Measurements from ENCODE around the gene TMEM9.
A peak's percentile ranks its signal among the peaks of the same experiment; 100 is the strongest.

Gene TMEM9

DNA sequence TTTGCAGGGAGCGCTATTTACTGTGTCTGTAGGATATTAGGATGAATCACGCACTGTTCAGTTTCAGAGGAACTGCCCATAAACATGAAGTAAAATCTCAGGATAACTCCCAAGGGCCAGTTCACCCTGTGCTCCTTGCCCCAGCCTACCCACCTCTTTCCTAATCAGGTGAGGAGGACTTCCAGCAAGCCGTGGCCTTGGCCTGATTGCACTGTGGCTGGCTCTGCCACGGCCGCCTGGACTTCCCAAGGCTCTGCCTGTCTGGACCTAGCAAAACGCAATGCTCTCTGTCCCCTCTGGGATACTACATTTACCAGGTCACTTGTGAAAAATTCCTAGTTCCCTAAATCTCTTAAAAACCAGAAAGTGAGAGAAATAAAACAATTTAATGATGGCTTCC, 19.9 kb downstream of the TMEM9 start:
- no peak overlapping the region for H3K27ac ChIP-seq
- DNase-seq (ENCODE audit: low read depth, low spot score), result no peak

DNA sequence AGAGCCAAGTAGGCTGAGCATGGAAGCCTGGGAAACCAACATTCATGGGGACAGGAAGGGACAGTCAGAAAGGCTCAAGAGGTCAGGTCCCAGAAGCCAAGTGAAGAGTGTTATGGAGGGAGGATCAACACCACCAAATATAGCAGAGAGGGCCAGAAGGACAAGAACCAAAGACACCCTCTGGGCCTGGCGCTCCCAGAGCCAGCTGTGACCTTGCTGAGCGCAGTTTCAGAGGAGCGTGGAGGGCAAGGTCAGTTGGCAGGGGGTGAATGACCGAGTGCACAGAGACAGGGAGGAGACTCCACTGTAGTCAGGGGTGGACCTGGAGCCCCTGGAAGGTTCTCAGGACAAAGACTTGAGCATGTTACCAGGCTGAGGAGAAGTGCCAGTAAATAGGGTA, 22.9 kb downstream of the TMEM9 start:
- H3K27ac ChIP-seq, result no peak overlapping the region
- DNase-seq (ENCODE audit: low read depth, low spot score), result no peak

DNA sequence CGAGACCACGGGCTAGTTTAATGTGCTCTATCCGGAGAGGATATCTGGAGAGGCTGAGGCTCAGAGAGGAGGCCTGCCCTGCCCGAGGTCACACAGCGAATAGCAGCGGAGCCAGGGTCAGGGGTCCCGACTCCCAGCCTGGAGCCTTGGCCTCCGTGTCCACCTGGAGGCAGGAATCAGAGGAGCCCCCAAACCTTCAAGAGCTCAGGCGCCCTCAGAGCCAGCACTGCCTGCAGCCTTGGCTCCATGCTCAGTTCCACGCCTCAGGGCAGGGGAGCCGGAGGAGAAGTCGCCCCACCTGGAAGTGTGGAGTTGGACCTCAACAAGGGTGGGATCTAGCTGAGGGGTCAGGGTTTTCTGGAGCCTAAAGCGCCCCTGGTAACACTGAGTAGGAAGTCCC, 25.3 kb downstream of the TMEM9 start:
- no peak overlapping the region for H3K27ac ChIP-seq
- no peak for DNase-seq (ENCODE audit: low read depth, low spot score)

DNA sequence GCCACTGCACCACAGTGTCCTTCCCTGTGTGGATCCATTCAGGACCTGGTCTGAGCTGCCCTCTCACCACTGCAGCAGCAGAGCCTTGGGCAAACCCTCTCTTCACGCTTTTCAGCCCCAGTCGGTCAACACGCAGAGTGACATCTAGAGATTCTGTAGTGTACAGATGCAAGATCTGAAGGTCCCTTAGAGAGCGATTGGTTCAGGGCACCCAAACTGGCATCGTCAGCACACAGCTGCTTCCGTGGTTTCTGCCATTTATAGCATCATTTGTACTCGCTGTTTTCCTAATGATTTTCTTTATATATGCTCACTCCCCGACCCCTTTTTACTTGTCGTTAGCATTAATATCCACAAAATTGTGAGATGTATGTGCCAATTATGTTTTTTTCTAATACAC, 25.8 kb downstream of the TMEM9 start:
- no peak for DNase-seq (ENCODE audit: low read depth, low spot score)

DNA sequence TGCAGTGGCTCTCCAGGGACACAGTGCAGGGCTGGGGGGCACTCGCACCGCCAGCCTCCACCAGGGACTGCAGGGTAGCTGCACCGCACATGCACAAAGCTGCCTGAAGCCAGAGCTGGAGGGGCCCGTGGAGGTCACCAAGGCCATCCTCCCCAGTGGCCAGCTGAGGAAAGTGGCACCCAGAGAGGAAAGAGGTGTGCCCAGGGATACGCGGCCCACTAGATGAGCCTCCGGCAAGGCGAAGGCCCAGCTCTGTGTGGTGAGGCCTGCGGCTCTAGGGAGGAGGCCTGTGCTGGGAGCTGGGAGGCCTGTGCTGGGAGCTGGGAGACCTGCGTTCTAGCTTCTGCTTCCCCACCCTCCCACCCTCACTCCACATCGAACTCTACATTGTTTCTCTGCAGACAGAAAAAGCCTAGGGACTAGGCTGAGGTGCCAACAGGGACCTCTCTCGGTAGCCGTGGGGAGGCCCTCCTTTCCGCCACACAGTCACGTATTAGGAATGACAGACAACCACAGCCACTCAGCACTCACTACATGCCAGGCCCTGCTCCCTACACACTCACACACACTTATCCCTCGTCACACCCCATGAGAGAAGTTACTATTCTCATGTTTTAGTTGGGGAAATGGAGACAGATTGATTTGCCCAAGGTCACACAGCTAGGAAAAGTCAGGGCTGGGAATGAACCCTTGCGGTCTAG, 26.4 kb downstream of the TMEM9 start:
- H3K27ac ChIP-seq, result no peak overlapping the region
- no peak for DNase-seq (ENCODE audit: low read depth, low spot score)

More for the DNA sequence above, 25.8 kb downstream of the TMEM9 start:
- H3K27ac ChIP-seq, result no peak overlapping the region

DNA sequence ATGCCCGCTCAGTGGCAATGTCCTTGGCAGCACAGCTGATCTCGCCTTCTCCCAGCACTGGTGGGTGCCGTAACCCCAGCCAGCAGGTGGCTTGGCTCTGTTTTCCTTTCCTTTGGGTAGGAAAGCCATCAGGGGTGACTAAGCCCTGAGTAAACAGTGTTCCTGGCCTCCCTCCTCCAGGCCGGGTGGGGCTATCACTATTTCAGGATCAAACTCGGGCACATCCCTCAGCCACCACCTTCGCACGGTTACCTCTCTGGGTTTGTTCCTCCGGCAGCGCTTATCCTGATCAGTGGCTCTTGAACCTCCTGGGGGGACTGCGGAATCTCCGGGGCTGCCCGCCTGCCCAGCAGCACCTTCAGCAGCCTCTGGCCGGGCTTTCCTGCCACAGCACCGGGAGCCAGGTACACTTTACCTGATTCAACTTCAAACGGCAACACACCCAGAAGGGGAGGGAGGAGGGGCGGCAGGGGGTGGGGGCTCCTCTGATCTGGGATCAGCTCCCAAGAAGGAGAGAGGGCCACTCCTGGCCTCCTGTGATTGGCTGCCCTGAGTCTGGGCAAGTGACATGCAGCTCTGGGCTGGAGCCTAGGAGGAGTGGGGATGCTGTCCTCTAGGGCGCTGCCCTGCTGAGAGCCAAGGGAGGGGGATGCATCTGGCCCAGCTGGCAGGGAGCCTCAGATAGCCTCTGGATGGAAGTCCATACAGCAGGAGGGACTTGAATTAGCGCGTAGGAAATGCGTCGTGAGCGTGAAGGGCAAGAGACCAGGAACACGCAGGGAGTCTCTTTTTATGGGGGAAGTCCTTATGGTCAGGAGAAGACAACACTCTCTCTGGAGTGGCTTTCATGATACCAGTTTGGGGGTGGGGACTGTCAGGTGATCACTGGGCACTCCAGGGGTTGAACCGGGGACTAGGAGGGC, 27.2 kb downstream of the TMEM9 start, which contains the start of gene ASCL5:
Gene ASCL5, minus strand, starts transcription at position 353 of the 923 bp plus-strand sequence. CDS start 11,812 bp downstream, outside the sequence.
- no peak within 1 kb of the TSS for H3K27ac ChIP-seq
- no peak for DNase-seq (ENCODE audit: low read depth, low spot score)

DNA sequence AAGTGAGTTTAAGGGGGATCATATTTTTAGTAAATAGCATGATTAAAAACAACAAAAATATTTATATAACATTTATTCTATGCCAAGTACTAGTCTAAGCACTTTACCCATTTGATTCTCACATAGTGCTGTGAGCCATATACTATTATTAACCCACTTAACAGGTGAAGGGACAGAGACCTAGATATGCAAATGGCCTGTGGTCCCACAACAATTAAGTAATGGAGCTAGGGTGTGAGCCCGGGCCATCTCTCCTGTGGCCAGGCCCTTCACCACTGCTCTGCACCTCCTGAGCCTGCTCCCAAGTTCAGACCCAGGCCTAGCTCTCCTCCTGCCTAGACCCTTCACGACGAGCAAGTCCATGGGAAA, 27.8 kb downstream of the TMEM9 start:
- DNase-seq (ENCODE audit: low read depth, low spot score), result no peak
- H3K27ac ChIP-seq, result no peak overlapping the region

DNA sequence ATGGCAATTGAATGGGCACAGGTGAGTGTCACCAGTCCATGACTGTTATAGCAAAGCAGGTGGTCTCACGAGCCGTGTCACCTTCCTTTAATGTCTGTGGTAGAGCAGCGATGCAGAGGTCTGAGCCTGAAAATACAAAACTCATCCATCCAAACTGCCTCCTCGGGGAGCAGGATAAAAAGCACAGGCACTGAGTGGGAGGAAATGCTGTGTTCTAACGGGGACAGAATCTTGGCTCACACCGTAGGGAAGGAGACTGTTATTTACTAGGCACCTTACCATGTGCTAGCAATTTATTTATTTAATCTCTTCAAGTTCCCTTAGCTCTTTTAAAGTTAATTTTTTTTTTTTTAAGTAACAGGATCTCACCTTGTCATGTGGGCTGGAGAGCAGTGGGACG, 28.5 kb downstream of the TMEM9 start:
- no peak overlapping the region for H3K27ac ChIP-seq
- DNase-seq (ENCODE audit: low read depth, low spot score), result no peak

DNA sequence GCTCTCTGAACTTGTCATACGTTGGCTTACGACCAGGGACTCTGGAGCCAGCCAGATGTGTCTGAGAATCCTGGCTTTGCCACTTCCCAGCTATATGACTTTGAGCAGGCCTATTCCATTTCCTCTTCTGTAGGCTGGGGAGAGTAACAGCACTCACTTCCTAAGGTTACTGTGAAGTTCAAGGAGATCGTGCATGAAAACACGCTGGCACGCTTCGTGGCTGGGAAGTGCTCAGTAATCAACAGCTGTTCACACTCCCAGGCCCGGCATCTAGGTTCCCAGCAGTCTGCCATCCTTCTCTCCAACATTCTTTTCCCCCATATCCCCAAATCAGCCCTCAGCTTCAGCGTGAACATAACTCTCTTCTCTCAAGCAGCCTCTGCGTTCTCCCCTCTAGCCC, 29.3 kb downstream of the TMEM9 start:
- DNase-seq (ENCODE audit: low read depth, low spot score), result no peak

DNA sequence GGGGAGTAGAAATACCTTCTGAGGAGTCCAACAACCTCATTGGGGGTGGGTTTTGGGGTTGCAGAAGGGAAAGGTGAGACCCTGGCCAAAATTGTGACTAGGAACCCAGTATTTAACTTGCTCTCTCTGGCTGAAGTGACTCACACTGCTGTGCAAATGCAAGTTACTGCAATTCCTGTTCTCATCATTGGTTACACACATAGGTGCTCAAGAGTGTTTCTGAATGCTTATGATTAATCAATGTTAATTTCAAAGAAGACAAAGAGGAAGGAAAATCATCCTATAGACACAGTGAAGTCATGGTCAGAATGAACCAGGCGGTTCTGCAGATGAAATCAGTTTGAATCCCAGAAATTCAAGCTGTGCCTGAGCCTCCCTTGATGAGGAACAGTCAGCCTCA, 30.4 kb downstream of the TMEM9 start:
- peak overlapping the region; percentile 46 for H3K27ac ChIP-seq
- DNase-seq (ENCODE audit: low read depth, low spot score), result peak; percentile 20

More for the DNA sequence above, 29.3 kb downstream of the TMEM9 start:
- no peak overlapping the region for H3K27ac ChIP-seq

DNA sequence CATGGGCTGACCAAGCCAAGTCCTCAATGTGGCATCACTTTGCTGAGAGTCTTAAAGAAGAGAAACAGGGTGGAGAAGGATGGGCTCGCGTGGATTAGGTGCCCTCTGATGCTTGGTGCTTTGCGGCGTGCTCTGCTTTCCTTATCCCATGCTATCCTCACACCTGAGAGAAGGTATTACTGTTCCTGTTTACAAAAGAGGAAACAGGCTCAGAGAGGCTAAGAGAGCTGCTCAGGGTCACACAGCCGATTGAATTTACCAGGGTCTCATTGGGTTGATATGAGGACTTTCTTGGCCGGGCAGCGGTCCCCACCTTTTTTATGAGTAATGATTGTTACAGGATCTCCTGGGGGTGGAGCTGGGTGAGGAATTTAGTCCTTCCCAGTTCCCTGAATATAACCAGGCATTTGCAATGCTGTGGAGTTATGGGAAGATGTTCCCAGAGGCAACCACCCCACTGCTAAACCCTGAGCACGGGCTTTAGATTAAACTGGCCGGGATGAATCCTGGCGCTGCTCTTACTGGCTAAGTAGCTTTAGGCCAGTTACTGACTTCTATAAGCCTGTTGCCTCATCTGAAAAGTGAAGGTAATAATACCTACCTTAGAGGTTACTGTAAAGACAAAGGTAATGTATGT, 31.8 kb downstream of the TMEM9 start:
- H3K27ac ChIP-seq, result no peak overlapping the region
- no peak for DNase-seq (ENCODE audit: low read depth, low spot score)

DNA sequence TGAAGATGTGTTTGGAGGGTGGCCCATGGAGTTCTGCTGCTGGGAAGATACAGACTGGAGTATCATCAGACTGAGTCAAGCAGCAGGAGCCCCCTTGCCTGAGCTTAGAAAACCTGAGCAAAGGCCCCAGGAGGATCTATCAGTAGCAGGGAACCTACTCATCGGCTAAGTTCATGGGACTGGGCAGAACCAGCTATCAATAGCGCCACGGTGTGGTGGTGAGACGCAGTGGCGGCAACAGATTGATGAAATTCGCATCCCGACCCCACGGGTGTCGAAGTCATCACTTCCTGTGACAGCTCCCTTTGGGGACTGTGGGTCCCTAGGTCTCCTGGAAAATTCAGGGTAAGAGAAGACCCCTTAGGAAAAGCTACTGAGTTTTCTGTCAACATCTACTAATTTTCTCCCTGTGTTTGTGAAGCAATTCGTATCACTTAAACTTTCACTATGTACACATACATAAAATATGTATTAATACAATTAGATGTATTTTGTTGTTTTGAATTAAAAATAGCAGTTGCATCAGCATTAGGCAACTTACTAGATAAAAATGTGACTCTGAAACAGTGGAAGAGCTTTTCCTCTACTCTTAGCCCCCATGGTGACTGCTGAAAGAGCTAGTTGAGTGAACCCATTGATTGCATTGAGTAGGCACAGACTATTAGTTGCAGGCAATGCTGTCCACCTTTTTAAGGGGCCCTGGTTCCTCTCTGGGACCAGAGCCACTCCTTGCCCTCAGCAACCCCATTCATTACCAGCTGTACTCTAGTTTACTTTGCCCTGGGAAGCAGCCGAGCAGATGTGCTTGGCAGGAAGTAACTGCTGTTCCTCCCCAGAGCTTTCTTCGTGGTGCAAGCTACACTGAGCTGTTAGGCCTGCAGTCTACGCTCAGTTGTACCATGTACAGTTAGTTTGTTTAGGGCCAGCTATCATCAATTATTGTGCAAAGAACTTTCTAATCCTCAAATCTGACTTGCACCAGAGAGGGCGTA, 34.8 kb downstream of the TMEM9 start:
- no peak overlapping the region for H3K27ac ChIP-seq
- DNase-seq (ENCODE audit: low read depth, low spot score), result no peak

DNA sequence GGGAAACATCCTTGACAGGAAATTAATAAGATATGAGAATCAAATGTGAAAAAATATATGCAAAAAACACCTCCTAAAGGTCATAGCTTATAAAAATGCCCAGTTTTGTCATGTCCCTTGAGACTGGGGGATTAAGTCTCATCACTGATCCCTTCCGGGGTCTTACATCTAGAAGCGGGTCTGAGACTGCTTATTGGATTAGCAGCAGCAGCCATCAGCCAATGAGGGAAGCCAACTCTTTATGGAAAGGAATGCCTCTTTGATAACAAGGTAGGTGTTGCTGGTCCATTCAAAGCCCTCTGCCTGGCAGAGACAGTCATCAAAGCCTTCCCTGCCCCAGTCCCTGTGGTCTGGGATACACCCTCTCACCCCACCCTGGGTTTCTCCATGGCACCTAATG, 38.2 kb downstream of the TMEM9 start:
- no peak overlapping the region for H3K27ac ChIP-seq
- DNase-seq (ENCODE audit: low read depth, low spot score), result no peak

DNA sequence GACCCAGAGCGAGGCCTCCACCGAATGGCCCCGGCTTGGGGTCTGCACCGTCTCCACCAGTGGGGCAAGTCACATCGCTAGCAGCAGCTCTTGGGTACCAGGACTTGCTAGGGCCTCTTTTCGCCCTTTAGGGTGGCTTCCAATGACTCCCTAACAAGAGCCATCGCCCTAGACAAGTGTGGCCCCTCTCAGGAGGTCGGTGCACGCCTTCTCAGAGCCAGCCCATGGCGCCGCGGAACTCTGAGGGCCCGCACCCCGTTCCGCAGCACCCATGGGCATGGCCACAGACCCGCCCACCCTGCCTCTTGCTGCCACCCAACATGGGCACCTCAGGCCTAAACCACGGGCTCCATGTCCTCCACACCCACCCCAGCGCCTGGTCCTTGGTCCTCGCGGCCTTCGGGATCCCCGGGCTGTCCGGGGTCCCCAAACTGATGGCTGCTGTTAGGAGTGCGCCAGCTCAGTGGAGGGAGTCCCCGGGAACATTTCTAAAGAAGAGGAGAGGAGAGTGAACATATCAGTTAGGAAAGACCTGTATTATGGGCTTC, 38.8 kb downstream of the TMEM9 start:
- H3K27ac ChIP-seq, result no peak overlapping the region

DNA sequence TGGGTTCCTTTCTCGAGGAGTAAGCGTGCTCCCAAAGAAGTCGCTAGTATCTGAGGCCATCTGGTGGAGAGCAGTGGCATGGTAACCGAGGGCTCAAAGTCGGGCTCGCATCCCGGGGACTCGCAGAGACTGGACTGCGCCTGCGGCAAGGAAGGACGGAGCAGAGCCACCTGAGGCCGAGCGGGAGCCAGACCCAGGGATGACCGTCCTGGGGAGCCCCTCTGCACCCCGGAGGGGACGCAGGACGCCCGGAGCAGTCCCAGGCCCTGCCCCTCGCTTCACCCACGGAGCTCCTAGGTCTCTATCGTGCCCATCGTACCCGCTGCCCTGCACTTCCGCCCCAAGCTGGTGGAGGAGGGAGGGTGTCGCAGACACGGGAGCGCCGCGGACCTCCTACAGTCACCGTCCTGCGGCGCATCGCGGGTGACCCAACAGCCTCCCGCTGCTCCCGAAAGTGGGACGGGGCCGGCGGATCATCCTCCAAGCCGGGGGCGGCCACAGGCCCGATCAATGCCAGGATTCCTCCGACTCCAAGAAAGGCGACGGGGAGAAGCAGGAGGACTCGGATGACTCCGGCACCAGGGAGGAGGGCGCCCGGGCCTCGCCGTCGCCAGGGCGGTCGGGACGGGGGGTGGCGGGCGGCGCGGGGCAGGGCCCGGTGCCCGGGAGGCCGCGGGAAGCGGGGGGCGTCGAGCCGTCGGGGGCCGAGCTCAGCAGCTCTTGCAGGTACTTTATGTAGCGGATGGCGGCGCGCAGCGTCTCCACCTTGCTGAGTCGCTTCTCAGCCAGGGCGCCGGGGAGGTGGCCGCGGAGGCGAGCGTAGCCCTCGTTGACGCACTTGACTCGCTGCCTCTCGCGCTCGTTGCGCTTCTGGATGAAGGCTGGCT, 39.8 kb downstream of the TMEM9 start:
- DNase-seq (ENCODE audit: low read depth, low spot score), result peak; percentile 68
- no peak overlapping the region for H3K27ac ChIP-seq

More for the DNA sequence above, 38.8 kb downstream of the TMEM9 start:
- DNase-seq (ENCODE audit: low read depth, low spot score), result no peak

DNA sequence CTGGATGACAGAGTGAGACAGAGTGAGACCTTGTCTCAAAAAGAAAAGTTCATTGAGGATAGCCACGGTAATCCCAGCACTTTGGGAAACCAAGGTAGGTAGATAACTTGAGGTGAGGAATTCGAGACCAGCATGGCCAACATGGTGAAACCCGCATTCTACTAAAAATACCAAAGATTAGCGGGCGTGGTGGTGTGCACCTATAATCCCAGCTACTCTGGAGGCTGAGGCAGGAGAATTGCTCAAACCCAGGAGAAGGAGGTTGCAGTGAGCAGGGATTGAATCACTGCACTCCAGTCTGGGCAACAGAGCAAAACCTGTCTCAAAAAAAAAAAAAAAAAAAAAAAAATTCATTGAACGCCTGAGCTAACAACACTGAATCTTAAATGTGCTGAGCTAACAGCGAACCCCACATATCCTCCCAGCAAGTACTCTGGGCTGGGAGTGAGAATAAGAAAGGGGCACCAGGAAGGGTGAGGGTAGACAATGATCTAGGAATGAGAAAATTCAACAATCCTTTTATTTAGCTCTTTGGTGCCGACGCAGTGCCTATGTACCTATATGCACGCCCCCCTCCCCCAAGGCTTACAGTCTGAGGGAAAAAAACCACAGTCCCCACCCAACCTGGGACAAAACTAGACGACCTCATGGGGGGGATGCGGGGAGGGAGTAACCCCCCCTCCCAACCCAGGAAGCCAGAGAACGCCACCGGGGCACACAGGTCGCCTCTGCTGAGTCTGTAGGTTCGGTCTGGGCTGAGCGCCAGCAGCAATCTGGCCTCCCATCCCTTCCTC, 40.6 kb downstream of the TMEM9 start:
- no peak for DNase-seq (ENCODE audit: low read depth, low spot score)
- H3K27ac ChIP-seq, result no peak overlapping the region

DNA sequence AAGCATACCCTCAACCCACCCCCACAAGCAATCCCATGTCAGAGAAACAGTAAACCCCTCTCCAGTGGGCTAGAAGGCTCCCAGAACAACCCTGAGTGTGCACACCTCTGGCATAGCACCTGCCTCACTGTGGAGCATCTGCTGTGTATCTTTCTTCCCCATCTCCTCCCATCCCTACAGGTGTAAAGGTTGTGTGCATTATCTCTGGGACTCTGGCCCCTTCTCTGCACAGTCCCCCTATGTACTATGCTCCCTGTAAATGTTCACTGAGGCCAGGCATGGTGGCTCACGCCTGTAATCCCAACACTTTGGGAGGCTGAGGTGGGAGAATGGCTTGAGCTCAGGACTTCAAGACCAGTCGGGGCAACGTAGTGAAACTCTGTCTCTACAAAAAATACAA, 41.3 kb downstream of the TMEM9 start:
- H3K27ac ChIP-seq, result no peak overlapping the region
- DNase-seq (ENCODE audit: low read depth, low spot score), result no peak
